Measurements from ENCODE around the gene CHTOP.

Gene CHTOP

GRCh38 chr1:153602749-153603148, 31.1 kb upstream of the CHTOP start:
- Histone ChIP-seq H3K4me3 (ENCODE audit: low read length) (no peak overlapping the region), H4K20me1 (ENCODE audit: control insufficient read depth, insufficient read depth, low read depth, low read length) (no peaks in the 10 kb centered on the region), H3K9me3 (ENCODE audit: control insufficient read depth, insufficient read depth, low read length) (no peaks in the 10 kb centered on the region), H3F3A (ENCODE audit: control insufficient read depth, insufficient read depth) (0 out of 2 replicates have a peak, but pooled peaks cover 3% of the 10 kb centered on the region), H3K79me2 (ENCODE audit: control insufficient read depth, low read length) (no peaks in the 10 kb centered on the region), H3K27me3 (ENCODE audit: control insufficient read depth, low read length) (no peaks in the 10 kb centered on the region), H3K9me2 (replicated peaks; ENCODE audit: control insufficient read depth, low read length) (no peaks in the 10 kb centered on the region), H3K27ac (ENCODE audit: low read depth, low read length) (no peak overlapping the region), H3K4me1 (ENCODE audit: control insufficient read depth, low read length) (peaks cover 26% of the 10 kb centered on the region), H3K4me2 (ENCODE audit: low read length) (no peak overlapping the region), H3K36me3 (ENCODE audit: control insufficient read depth, low read length) (no peaks in the 10 kb centered on the region)
- no peak for TF ChIP-seq CTCF (IDR thresholded peaks at IDR 0.05; ENCODE audit: low read depth, low read length, poor library complexity, severe bottlenecking)
- TF ChIP-seq EZH2phosphoT487 (IDR thresholded peaks at IDR 0.05; ENCODE audit: borderline replicate concordance, low read length), result no peak

- TF ChIP-seq CTCF (IDR thresholded peaks at IDR 0.05; ENCODE audit: low read depth, low read length, poor library complexity, severe bottlenecking), result no peak
- no peak for TF ChIP-seq EZH2phosphoT487 (IDR thresholded peaks at IDR 0.05; ENCODE audit: borderline replicate concordance, low read length)
- Histone ChIP-seq H3K79me2 (ENCODE audit: control insufficient read depth, low read length) (no peaks in the 10 kb centered on the region), H3K36me3 (ENCODE audit: control insufficient read depth, low read length) (no peaks in the 10 kb centered on the region), H3F3A (ENCODE audit: control insufficient read depth, insufficient read depth) (no peaks in the 10 kb centered on the region), H3K9me3 (ENCODE audit: control insufficient read depth, insufficient read depth, low read length) (no peaks in the 10 kb centered on the region), H3K4me1 (ENCODE audit: control insufficient read depth, low read length) (peaks cover 5% of the 10 kb centered on the region; the same call in 1 of the 2 replicates), H3K4me2 (ENCODE audit: low read length) (no peak overlapping the region), H3K27ac (ENCODE audit: low read depth, low read length) (no peak overlapping the region), H4K20me1 (ENCODE audit: control insufficient read depth, insufficient read depth, low read depth, low read length) (no peaks in the 10 kb centered on the region), H3K4me3 (ENCODE audit: low read length) (no peak overlapping the region), H3K9me2 (replicated peaks; ENCODE audit: control insufficient read depth, low read length) (no peaks in the 10 kb centered on the region), H3K27me3 (ENCODE audit: control insufficient read depth, low read length) (no peaks in the 10 kb centered on the region)
Measured at GRCh38 chr1:153606194-153606593, 27.7 kb upstream of the CHTOP start.

GRCh38 chr1:153607381-153607780, 26.5 kb upstream of the CHTOP start:
- Histone ChIP-seq H3K27me3 (ENCODE audit: control insufficient read depth, low read length) (no peaks in the 10 kb centered on the region), H3F3A (ENCODE audit: control insufficient read depth, insufficient read depth) (no peaks in the 10 kb centered on the region), H3K4me3 (ENCODE audit: low read length) (no peak overlapping the region), H3K27ac (ENCODE audit: low read depth, low read length) (no peak overlapping the region), H3K36me3 (ENCODE audit: control insufficient read depth, low read length) (no peaks in the 10 kb centered on the region), H3K9me3 (ENCODE audit: control insufficient read depth, insufficient read depth, low read length) (no peaks in the 10 kb centered on the region), H3K79me2 (ENCODE audit: control insufficient read depth, low read length) (no peaks in the 10 kb centered on the region), H3K4me2 (ENCODE audit: low read length) (no peak overlapping the region), H3K9me2 (replicated peaks; ENCODE audit: control insufficient read depth, low read length) (no peaks in the 10 kb centered on the region), H3K4me1 (ENCODE audit: control insufficient read depth, low read length) (peaks cover 5% of the 10 kb centered on the region; the same call in 1 of the 2 replicates), H4K20me1 (ENCODE audit: control insufficient read depth, insufficient read depth, low read depth, low read length) (no peaks in the 10 kb centered on the region)
- TF ChIP-seq EZH2phosphoT487 (IDR thresholded peaks at IDR 0.05; ENCODE audit: borderline replicate concordance, low read length), result no peak
- no peak for TF ChIP-seq CTCF (IDR thresholded peaks at IDR 0.05; ENCODE audit: low read depth, low read length, poor library complexity, severe bottlenecking)

All from DOHH2 (cell line).